ENCODE measurements around the gene SALL2. TPM values are rescaled to one million over a fixed set of nuclear protein-coding genes. Genes with fewer than 3 reads are reported as not detected.
A peak's percentile ranks its signal among the peaks of the same experiment; 100 is the strongest.

Gene SALL2
- total and polyA plus RNA-seq, 4 donors, result 2.9 to 10.2 (median 8.1) TPM

GRCh38 chr14:21486640-21487087, 39.5 kb downstream of the SALL2 start:
- ATAC-seq (ENCODE audit: insufficient read depth, low FRiP score) (no peak), DNase-seq (no peak)
- Histone ChIP-seq H3K9me3 (ENCODE audit: control insufficient read depth in 4 of 4, insufficient read depth in 3 of 4, low read length in 3 of 4) (no peaks in the 10 kb centered on the region), H3K4me1 (ENCODE audit: control insufficient read depth in 5 of 5, insufficient read depth in 5 of 5, low read length in 5 of 5) (no peaks in the 10 kb centered on the region), H3K27ac (ENCODE audit: low read depth in 1 of 2, low read length in 1 of 2) (no peak overlapping the region), H3K27me3 (ENCODE audit: control insufficient read depth in 3 of 3, insufficient read depth in 3 of 3, low read length in 2 of 3) (no peaks in the 10 kb centered on the region), H3K9ac (ENCODE audit: insufficient read depth in 1 of 2, low read length in 2 of 2) (no peak overlapping the region), H3K36me3 (ENCODE audit: control insufficient read depth in 4 of 4, insufficient read depth in 4 of 4, low read length in 4 of 4) (peaks cover 6 to 30% (median 18%) of the 10 kb centered on the region in 4 donors), H3K4me3 (no peak overlapping the region)
- no peak for TF ChIP-seq CTCF (IDR thresholded peaks at IDR 0.05; ENCODE audit: control extremely low read depth, extremely low read depth)
- WGBS, 2 donors, result 72 to 90% methylated on average over 1 of the region's 1 CpG

- TF ChIP-seq CTCF (IDR thresholded peaks at IDR 0.05; ENCODE audit: control extremely low read depth, extremely low read depth), result peak; percentile 96
- ATAC-seq (ENCODE audit: insufficient read depth, low FRiP score), result peak; percentile 99
- Histone ChIP-seq H3K27me3 (ENCODE audit: control insufficient read depth in 3 of 3, insufficient read depth in 3 of 3, low read length in 2 of 3) (no peaks in the 10 kb centered on the region), H3K9ac (ENCODE audit: insufficient read depth in 1 of 2, low read length in 2 of 2) (peak within 1 kb of the TSS; percentile 87 to 96), H3K9me3 (ENCODE audit: control insufficient read depth in 4 of 4, insufficient read depth in 3 of 4, low read length in 3 of 4) (no peaks in the 10 kb centered on the region), H3K4me1 (ENCODE audit: control insufficient read depth in 5 of 5, insufficient read depth in 5 of 5, low read length in 5 of 5) (peaks cover 0 to 13% (median 10%) of the 10 kb centered on the region in 5 donors), H3K27ac (ENCODE audit: low read depth in 1 of 2, low read length in 1 of 2) (peak within 1 kb of the TSS; percentile 79 to 94), H3K4me3 (peak within 1 kb of the TSS; percentile 87), H3K36me3 (ENCODE audit: control insufficient read depth in 4 of 4, insufficient read depth in 4 of 4, low read length in 4 of 4) (peaks cover 0 to 10% (median 6%) of the 10 kb centered on the region in 4 donors)
- WGBS, 2 donors, result 1% methylated on average over 49 of the region's 49 CpGs
- peak; percentile 99 to 100 (median 99) for DNase-seq
Measured at GRCh38 chr14:21476925-21477681, 49.0 kb downstream of the SALL2 start, which contains the start of the genes RAB2B and TOX4. TSS of gene RAB2B (minus strand) at chr14:21476959. CDS start at chr14:21476872, 87 bp downstream. TSS of gene TOX4 (plus strand) at chr14:21477195. CDS start at chr14:21477279, 84 bp downstream.

DNA sequence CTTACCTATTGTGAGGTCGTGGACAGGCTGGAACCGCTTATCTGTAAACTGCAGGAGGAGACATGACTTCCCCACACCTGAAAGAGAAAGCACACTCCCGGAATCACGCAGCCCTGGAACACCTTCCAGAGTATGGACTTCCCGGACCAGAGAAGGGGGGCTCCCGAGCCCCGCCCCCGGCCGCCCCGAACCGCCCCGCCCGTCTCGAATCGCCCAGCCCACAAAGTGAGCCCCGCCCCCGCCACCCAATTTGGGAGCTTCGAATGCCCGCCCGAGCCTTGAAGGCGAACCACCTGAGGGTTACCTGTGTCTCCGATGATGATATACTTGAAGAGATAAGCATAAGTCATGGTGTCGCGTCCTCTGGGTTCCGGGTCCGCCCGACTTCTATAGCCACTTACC, 49.6 kb downstream of the SALL2 start:
- Histone ChIP-seq H3K27me3 (ENCODE audit: control insufficient read depth in 3 of 3, insufficient read depth in 3 of 3, low read length in 2 of 3) (no peaks in the 10 kb centered on the region), H3K36me3 (ENCODE audit: control insufficient read depth in 4 of 4, insufficient read depth in 4 of 4, low read length in 4 of 4) (peaks cover 0 to 10% (median 4%) of the 10 kb centered on the region in 4 donors), H3K9ac (ENCODE audit: insufficient read depth in 1 of 2, low read length in 2 of 2) (peak overlapping the region; percentile 34 to 96), H3K4me3 (peak overlapping the region; percentile 73), H3K27ac (ENCODE audit: low read depth in 1 of 2, low read length in 1 of 2) (peak overlapping the region; percentile 79 to 90), H3K4me1 (ENCODE audit: control insufficient read depth in 5 of 5, insufficient read depth in 5 of 5, low read length in 5 of 5) (peaks cover 0 to 13% (median 10%) of the 10 kb centered on the region in 5 donors), H3K9me3 (ENCODE audit: control insufficient read depth in 4 of 4, insufficient read depth in 3 of 4, low read length in 3 of 4) (no peaks in the 10 kb centered on the region)
- DNase-seq (no peak), ATAC-seq (ENCODE audit: insufficient read depth, low FRiP score) (peak; percentile 82)
- 1 to 2% methylated on average over 25 to 27 of the region's 27 CpGs for WGBS, 2 donors
- TF ChIP-seq CTCF (IDR thresholded peaks at IDR 0.05; ENCODE audit: control extremely low read depth, extremely low read depth), result no peak
